Uterus (tissue), 2 donors: Measurements from ENCODE around the gene FOXK1.
"Not testable (repeated sequence)": the region's sequence is repeated elsewhere in the genome, so short reads cannot be mapped to it uniquely, and the experiment has no call there.

Experiments
- CTCF ChIP-seq, 4 experiments: fragments of 200-600 bp in 2 of 4; fragments of 450-650 bp in 2 of 4; sonication (generic) in 2 of 4; IDR thresholded peaks; one replicate each; pipeline ENCODE4 v1.5.1; 2016 to 2019; ENCODE audit warnings: antibody characterized with exemption in 4 of 4, mild to moderate bottlenecking in 2 of 4, moderate library complexity in 1 of 4
- POLR2A ChIP-seq, 2 donors: fragments of 450-650 bp; IDR thresholded peaks; one replicate each; pipeline ENCODE4 v1.6.1; 2016; ENCODE audit warnings: antibody characterized with exemption in 2 of 2, mild to moderate bottlenecking in 1 of 2, moderate library complexity in 1 of 2

- not testable (repeated sequence) for TF ChIP-seq CTCF, POLR2A (IDR thresholded peaks at IDR 0.05)
Measured at GRCh38 chr7:4802577-4802976, 120.5 kb downstream of the FOXK1 start.
